ENCODE data around the gene KIFBP. TPM values are rescaled to one million over a fixed set of nuclear protein-coding genes. Genes with fewer than 3 reads are reported as not detected.

KIFBP gene
- polyA plus RNA-seq, 1 experiment, result 53.9 TPM

GRCh38 chr10:68982389-68982788 lies 6.2 kb upstream of the KIFBP start:
- no peak for DNase-seq (ENCODE audit: low read depth, low spot score)
- no peaks in the 10 kb centered on the region for H3K27me3 ChIP-seq (ENCODE audit: control insufficient read depth, insufficient read depth, low read length)
- no peak overlapping the region for H3K4me3 ChIP-seq (ENCODE audit: low read depth, low read length)
- H3K9me3 ChIP-seq (ENCODE audit: control insufficient read depth, insufficient read depth, low read length), result no peaks in the 10 kb centered on the region
- ChIA-PET CTCF (no interaction called here), POLR2A (no interaction called here)
- H3K27ac ChIP-seq (ENCODE audit: low read depth, low read length), result no peak overlapping the region
- no peak for TF ChIP-seq CTCF (IDR thresholded peaks at IDR 0.05; ENCODE audit: low read depth, low read length)

- Histone ChIP-seq H3K4me3 (ENCODE audit: low read depth, low read length) (no peak overlapping the region), H3K27me3 (ENCODE audit: control insufficient read depth, insufficient read depth, low read length) (no peaks in the 10 kb centered on the region), H3K9me3 (ENCODE audit: control insufficient read depth, insufficient read depth, low read length) (no peaks in the 10 kb centered on the region; the same call in 1 of the 2 replicates), H3K27ac (ENCODE audit: low read depth, low read length) (no peak overlapping the region)
- DNase-seq (ENCODE audit: low read depth, low spot score), result no peak
- no peak for TF ChIP-seq CTCF (IDR thresholded peaks at IDR 0.05; ENCODE audit: low read depth, low read length)
- CTCF ChIA-PET, result interaction anchor here (0.5 to 1.5 kb wide), 4 partner anchors 17 to 436 kb away, joined by 3 to 6 read pairs (median 4); partner anchors contain the start of gene DDX21
- POLR2A ChIA-PET, result interaction anchor here (0.6 kb wide), 2 partner anchors 31 to 513 kb away, joined by 3 to 4 read pairs; no protein-coding TSS in a partner anchor
Measured at GRCh38 chr10:68987611-68988010, 992 bp upstream of the KIFBP start.

DNA sequence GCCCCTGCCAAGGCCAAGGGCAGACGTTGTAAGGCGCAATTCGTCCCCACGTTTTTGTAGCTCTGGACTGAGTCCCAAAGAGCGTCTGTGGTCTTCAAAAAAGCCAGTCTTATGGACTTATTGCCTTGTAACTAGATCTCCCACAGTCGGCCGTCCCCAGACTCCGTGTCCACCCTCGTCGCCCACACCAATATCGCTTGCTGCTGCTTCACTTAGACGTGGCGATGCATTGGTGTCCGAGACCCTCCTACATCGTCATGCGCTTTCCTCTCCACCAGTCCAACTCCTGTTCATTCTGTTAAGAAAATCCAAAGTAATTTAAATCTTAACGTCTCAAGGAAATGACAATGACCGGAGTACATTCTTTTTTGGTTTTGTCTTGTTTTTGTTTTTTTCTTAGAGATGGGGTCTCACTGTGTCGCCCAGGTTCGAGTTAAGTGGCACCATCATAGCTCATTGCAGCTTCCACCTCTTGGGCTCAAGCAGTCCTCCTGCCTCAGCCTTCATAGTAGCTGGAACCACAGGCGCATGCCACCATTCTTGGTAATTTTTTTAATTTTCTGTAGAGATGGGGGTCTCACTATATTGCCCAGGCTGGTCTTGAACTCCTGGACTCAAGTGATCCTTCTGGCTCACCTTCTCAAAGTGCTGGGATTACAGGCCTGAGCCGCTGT lies 851 bp downstream of the KIFBP start:
- peak overlapping the region; percentile 42 for H3K27ac ChIP-seq (ENCODE audit: low read depth, low read length)
- no peak for TF ChIP-seq CTCF (IDR thresholded peaks at IDR 0.05; ENCODE audit: low read depth, low read length)
- no peaks in the 10 kb centered on the region; the same call in 1 of the 2 replicates for H3K9me3 ChIP-seq (ENCODE audit: control insufficient read depth, insufficient read depth, low read length)
- ChIA-PET CTCF (interaction anchor here (0.9 kb wide), 2 partner anchors 16 to 153 kb away, joined by 3 to 4 read pairs; no protein-coding TSS in a partner anchor), POLR2A (no interaction called here)
- peak overlapping the region; percentile 99 for H3K4me3 ChIP-seq (ENCODE audit: low read depth, low read length)
- no peaks in the 10 kb centered on the region for H3K27me3 ChIP-seq (ENCODE audit: control insufficient read depth, insufficient read depth, low read length)
- DNase-seq (ENCODE audit: low read depth, low spot score), result no peak

DNA sequence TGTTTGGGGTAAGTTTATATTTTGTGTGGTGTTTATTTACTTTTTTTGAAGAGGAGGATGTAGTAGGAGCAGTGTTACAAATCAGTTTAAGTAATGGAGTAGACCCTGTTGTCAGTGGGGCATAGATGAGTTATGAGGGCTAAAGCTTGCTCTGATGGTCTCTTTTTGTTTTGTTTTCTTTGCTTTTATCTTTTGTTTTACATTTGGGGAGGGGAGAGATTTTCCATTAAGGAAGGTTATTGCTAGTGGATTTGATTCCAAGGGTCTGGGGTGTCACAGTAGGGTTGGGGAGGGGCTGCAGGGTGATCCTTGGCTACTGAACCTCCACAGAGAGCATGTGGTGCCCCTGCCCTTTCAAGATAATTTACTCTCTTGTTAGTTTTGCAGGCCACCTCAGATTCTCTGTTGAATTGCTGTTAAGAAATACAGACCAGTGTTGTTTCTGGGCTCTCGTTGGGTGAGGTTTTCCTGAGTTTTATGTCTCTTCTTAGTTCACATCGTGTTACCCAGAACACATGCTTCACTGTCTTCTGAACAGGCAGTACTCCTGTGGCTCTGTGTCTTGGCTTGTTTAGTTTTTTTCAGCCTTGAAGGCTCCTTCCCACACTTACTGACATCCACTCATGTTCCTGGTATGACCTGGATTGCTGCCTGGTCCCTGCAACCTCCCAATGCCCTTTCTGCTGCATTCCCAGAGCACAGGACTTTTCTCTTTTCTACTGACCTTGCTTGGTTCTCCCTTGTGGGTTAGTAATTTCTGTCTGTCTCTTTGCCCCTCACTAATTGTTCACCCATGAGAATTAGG lies 4.2 kb downstream of the KIFBP start:
- Histone ChIP-seq H3K4me3 (ENCODE audit: low read depth, low read length) (peak overlapping the region; percentile 30), H3K27ac (ENCODE audit: low read depth, low read length) (peak overlapping the region; percentile 81), H3K27me3 (ENCODE audit: control insufficient read depth, insufficient read depth, low read length) (no peaks in the 10 kb centered on the region), H3K9me3 (ENCODE audit: control insufficient read depth, insufficient read depth, low read length) (no peaks in the 10 kb centered on the region; the same call in 1 of the 2 replicates)
- DNase-seq (ENCODE audit: low read depth, low spot score), result peak; percentile 84
- ChIA-PET CTCF (interaction anchor here (1.0 to 1.3 kb wide), 3 partner anchors 12 to 101 kb away, joined by 4 to 5 read pairs (median 5); no protein-coding TSS in a partner anchor), POLR2A (no interaction called here)
- TF ChIP-seq CTCF (IDR thresholded peaks at IDR 0.05; ENCODE audit: low read depth, low read length), result no peak

- POLR2A ChIA-PET, result no interaction called here
- no peaks in the 10 kb centered on the region for H3K9me3 ChIP-seq (ENCODE audit: control insufficient read depth, insufficient read depth, low read length)
- H3K27me3 ChIP-seq (ENCODE audit: control insufficient read depth, insufficient read depth, low read length), result no peaks in the 10 kb centered on the region
- CTCF ChIA-PET, result no interaction called here
- DNase-seq (ENCODE audit: low read depth, low spot score), result no peak
- no peak overlapping the region for H3K27ac ChIP-seq (ENCODE audit: low read depth, low read length)
- TF ChIP-seq CTCF (IDR thresholded peaks at IDR 0.05; ENCODE audit: low read depth, low read length), result no peak
- H3K4me3 ChIP-seq (ENCODE audit: low read depth, low read length), result no peak overlapping the region
Measured at GRCh38 chr10:68997211-68997610, 8.6 kb downstream of the KIFBP start.

Measured in AG04450 (cell line).